Endothelial cell of umbilical vein (primary cell): ENCODE results near the gene KRTAP3-2. TPM values are rescaled to one million over a fixed set of nuclear protein-coding genes. Genes with fewer than 3 reads are reported as not detected.

Source experiments
- BruUV-seq: library from RNA; stranded (reverse); fragments of 400-500 nt; replicated peaks from 2 replicates; lab custom pipeline; 2021; lab: Mats Ljungman, UMichigan
- CTCF ChIA-PET: fragments of 300-600, 350-600 bp; sonication (Branson Sonifier 250); formaldehyde crosslinking; loops from one replicate; lab custom pipeline; 2021; ENCODE audit warnings: antibody characterized with exemption, inconsistent platforms; lab: Charles Lee
- POLR2A ChIA-PET: fragments of 300-600, 350-600 bp; sonication (Branson Sonifier 250); formaldehyde crosslinking; loops from one replicate; lab custom pipeline; 2021; ENCODE audit warnings: antibody characterized with exemption, inconsistent platforms; lab: Charles Lee
- DNase-seq: peaks from one replicate; pipeline ENCODE4 v3.0.0-alpha.2; 2011; ENCODE audit warnings: low read depth, low spot score
- FAIRE-seq: peaks from 2 replicates; lab custom pipeline; 2011; peaks lifted over from hg19 to GRCh38; lab: Jason Lieb, UNC
- H2AFZ ChIP-seq: 2 replicates; pipeline ENCODE4 v1.6.0; 2012; ENCODE audit warnings: low read depth, low read length, control low read depth, inconsistent platforms
- H3K27ac ChIP-seq: 2 replicates; pipeline ENCODE4 v1.5.1; 2011; ENCODE audit warnings: low read depth, mild to moderate bottlenecking, control low read depth, low read length, moderate library complexity; ENCODE audit not compliant: insufficient read depth
- H3K27me3 ChIP-seq, 2 experiments: 2 replicates each; pipeline versions ENCODE4 v1.6.0 to v1.6.1; 2011; ENCODE audit warnings: low read length in 2 of 2, mixed read lengths in 1 of 2; ENCODE audit not compliant: control insufficient read depth in 2 of 2, insufficient read depth in 2 of 2
- H3K36me3 ChIP-seq, 2 experiments: 2 replicates in 1 of 2; 3 replicates in 1 of 2; pipeline ENCODE4 v1.5.1; 2011; ENCODE audit warnings: low read length in 2 of 2, mild to moderate bottlenecking in 1 of 2, moderate library complexity in 1 of 2; ENCODE audit not compliant: control insufficient read depth in 2 of 2, insufficient read depth in 2 of 2; ENCODE audit errors: extremely low read depth in 1 of 2
- H3K4me1 ChIP-seq: 3 replicates; pipeline ENCODE4 v1.5.1; 2011; ENCODE audit warnings: mild to moderate bottlenecking, low read length; ENCODE audit not compliant: control insufficient read depth, insufficient read depth; ENCODE audit errors: extremely low read depth
- H3K4me2 ChIP-seq: 2 replicates; pipeline ENCODE4 v1.6.1; 2011; ENCODE audit warnings: low read length, control low read depth, mixed read lengths; ENCODE audit not compliant: insufficient read depth
- H3K4me3 ChIP-seq, 3 experiments: fragments of 200-600 bp in 1 of 3; sonication (generic), shearing (Covaris generic) in 1 of 3; replicated peaks in 1 of 3; 2 replicates each; pipeline ENCODE4 v1.5.1; 2011 to 2016; ENCODE audit warnings: control low read depth in 3 of 3, low read length in 3 of 3, mild to moderate bottlenecking in 2 of 3, inconsistent platforms in 1 of 3, low read depth in 1 of 3, moderate library complexity in 1 of 3; ENCODE audit not compliant: insufficient read depth in 1 of 3
- H3K79me2 ChIP-seq: 2 replicates; pipeline ENCODE4 v1.6.0; 2012; ENCODE audit warnings: low read length, inconsistent platforms; ENCODE audit not compliant: control insufficient read depth, insufficient read depth
- H3K9ac ChIP-seq: replicated peaks from 2 replicates; pipeline ENCODE3; 2011; ENCODE audit warnings: low read length, control low read depth; ENCODE audit not compliant: insufficient read depth; ENCODE audit errors: extremely low read depth
- H3K9me1 ChIP-seq: replicated peaks from 3 replicates; pipeline ENCODE4 v1.6.0; 2011; ENCODE audit warnings: mild to moderate bottlenecking, low read length; ENCODE audit not compliant: control insufficient read depth, insufficient read depth; ENCODE audit errors: extremely low read depth
- H3K9me3 ChIP-seq: replicated peaks from 2 replicates; pipeline ENCODE4 v1.5.1; 2012; ENCODE audit warnings: low read length, inconsistent platforms; ENCODE audit not compliant: control insufficient read depth, insufficient read depth
- H4K20me1 ChIP-seq: replicated peaks from 2 replicates; pipeline ENCODE3; 2011; ENCODE audit warnings: mild to moderate bottlenecking, low read length; ENCODE audit not compliant: control insufficient read depth, insufficient read depth; ENCODE audit errors: extremely low read depth
- CTCF ChIP-seq, 2 donors: IDR thresholded peaks; 1 replicate in 1 of 2; 2 replicates in 1 of 2; pipeline ENCODE4 v1.5.1; 2011; ENCODE audit warnings: low read length in 2 of 2, mild to moderate bottlenecking in 2 of 2, moderate library complexity in 2 of 2, control low read depth in 1 of 2, inconsistent platforms in 1 of 2, low read depth in 1 of 2; ENCODE audit not compliant: insufficient read depth in 1 of 2; ENCODE audit errors: extremely low read depth in 1 of 2
- EZH2 ChIP-seq: IDR thresholded peaks from 2 replicates; pipeline ENCODE4 v1.6.1; 2012; ENCODE audit warnings: borderline replicate concordance, low read depth, mild to moderate bottlenecking, moderate library complexity, low read length, inconsistent platforms; ENCODE audit not compliant: severe bottlenecking
- FOS ChIP-seq: IDR thresholded peaks from 2 replicates; pipeline ENCODE4 v1.6.1; 2011; ENCODE audit warnings: mild to moderate bottlenecking, low read length, moderate library complexity, borderline replicate concordance; ENCODE audit not compliant: insufficient read depth
- GATA2 ChIP-seq: IDR thresholded peaks from 2 replicates; pipeline ENCODE4 v1.7.0; 2011; ENCODE audit warnings: low read depth, mild to moderate bottlenecking, moderate library complexity, mixed read lengths, low read length; ENCODE audit not compliant: insufficient read length, insufficient read depth
- JUN ChIP-seq: IDR thresholded peaks from 2 replicates; pipeline ENCODE4 v1.6.1; 2011; ENCODE audit warnings: borderline replicate concordance, low read depth; ENCODE audit not compliant: insufficient read length, insufficient read depth
- MAX ChIP-seq: IDR thresholded peaks from 2 replicates; pipeline ENCODE4 v1.6.1; 2011; ENCODE audit not compliant: insufficient read depth, insufficient read length
- MYC ChIP-seq: IDR thresholded peaks from one replicate; pipeline ENCODE4 v1.6.1; 2011; ENCODE audit warnings: mild to moderate bottlenecking, low read depth, low read length
- POLR2A ChIP-seq: IDR thresholded peaks from 2 replicates; pipeline ENCODE4 v1.6.1; 2012; ENCODE audit warnings: low read depth, mild to moderate bottlenecking, control low read depth, low read length
- POLR2AphosphoS5 ChIP-seq: IDR thresholded peaks from 2 replicates; pipeline ENCODE4 v1.6.1; 2012; ENCODE audit warnings: low read depth, mild to moderate bottlenecking, control low read depth, low read length, moderate library complexity; ENCODE audit not compliant: insufficient read depth
- dilution Hi-C: fragments of 300-500 bp; cut with MboI; formaldehyde crosslinking; loops from one replicate; pipeline ENCODE4 v1.15.0; 2019; ENCODE audit warnings: low sequenced_read_pairs; ENCODE audit not compliant: extremely low pct_ligation_motif_present
- intact Hi-C: fragments of 100-400 bp; cut with micrococcal nuclease; formaldehyde crosslinking; loops from one replicate; pipeline ENCODE4 v1.10.0; 2022
- polyA plus RNA-seq, 4 experiments: library from polyadenylated mRNA; depleted of rRNA in 3 of 4; stranded (reverse) in 3 of 4; unstranded in 1 of 4; fragments of >200 nt; gene quantifications; 2 replicates each; pipeline versions ENCODE4 v1.2.1 to v1.2.3, GENCODE V29; 2011 to 2012; ENCODE audit warnings: missing spikeins in 1 of 4
- total RNA-seq: library from RNA; stranded (reverse); gene quantifications from 2 replicates; pipeline ENCODE4 v1.2.3, GENCODE V29; 2021

Gene KRTAP3-2
- total and polyA plus RNA-seq, 2 donors (not counting 3 experiments of a cell fraction or from before 2014, with no cell fraction given): not detected

DNA sequence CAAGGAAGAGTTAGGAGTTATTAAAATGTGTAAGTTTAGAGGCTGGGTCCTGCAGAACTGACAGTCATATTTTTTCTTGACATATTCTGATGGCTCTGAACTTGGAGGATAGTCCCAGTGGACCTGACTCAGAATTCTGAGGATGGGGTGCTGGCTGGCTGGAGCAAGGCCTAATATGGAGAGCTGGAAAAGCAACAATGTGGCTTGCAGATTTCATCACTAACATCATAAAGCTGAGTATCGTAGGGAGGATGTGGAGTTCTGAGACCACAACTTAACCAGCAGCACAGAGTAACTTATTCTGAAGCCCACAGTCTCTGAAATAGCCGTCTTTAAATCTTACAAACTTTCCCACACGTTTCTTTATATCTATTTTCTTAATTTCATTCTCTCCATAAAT is 25.0 kb upstream of the KRTAP3-2 start:
- Histone ChIP-seq H4K20me1 (no peaks in the 10 kb centered on the region), H3K36me3 (no peaks in the 10 kb centered on the region), H3K27me3 (peaks cover 0 to 2% of the 10 kb centered on the region in 2 experiments), H3K4me2 (no peak overlapping the region), H3K4me3 (no peak overlapping the region), H3K27ac (no peak overlapping the region), H2AFZ (no peak overlapping the region), H3K9me1 (no peaks in the 10 kb centered on the region), H3K79me2 (no peaks in the 10 kb centered on the region), H3K4me1 (no peaks in the 10 kb centered on the region), H3K9me3 (no peaks in the 10 kb centered on the region), H3K9ac (no peak overlapping the region)
- TF ChIP-seq GATA2 (no peak), EZH2 (no peak), MYC (no peak), MAX (no peak), POLR2AphosphoS5 (no peak)
- ChIA-PET POLR2A (no interaction called here), CTCF (no interaction called here)
- FAIRE-seq: no peak
- dilution Hi-C loops (no loop called here), intact Hi-C loops (loop anchor here (10.0 kb wide), 1 partner anchor 750 kb away; no protein-coding TSS in a partner anchor)
- no TSS peak for BruUV-seq
- no peak for DNase-seq

GRCh38 chr17:41020336-41020735 is 20.6 kb upstream of the KRTAP3-2 start:
- Histone ChIP-seq H3K9ac (no peak overlapping the region), H3K9me1 (no peaks in the 10 kb centered on the region), H3K36me3 (no peaks in the 10 kb centered on the region), H2AFZ (no peak overlapping the region), H3K4me3 (no peak overlapping the region), H3K27me3 (peaks cover 0 to 2% of the 10 kb centered on the region in 2 experiments), H3K79me2 (no peaks in the 10 kb centered on the region), H4K20me1 (no peaks in the 10 kb centered on the region), H3K27ac (no peak overlapping the region), H3K4me1 (no peaks in the 10 kb centered on the region), H3K9me3 (no peaks in the 10 kb centered on the region), H3K4me2 (no peak overlapping the region)
- no peak for DNase-seq
- TF ChIP-seq POLR2A: no peak
- no peak for TF ChIP-seq JUN
- TF ChIP-seq MAX: no peak
- TF ChIP-seq MYC: no peak
- TF ChIP-seq POLR2AphosphoS5: no peak
- no peak for TF ChIP-seq FOS
- no peak for TF ChIP-seq EZH2
- TF ChIP-seq CTCF (IDR thresholded peaks at IDR 0.05; ENCODE audit: extremely low read depth in 1 of 2, insufficient read depth in 1 of 2, low read depth in 1 of 2, low read length in 2 of 2): no peak
- ChIA-PET POLR2A (no interaction called here), CTCF (no interaction called here)
- intact Hi-C loops: loop anchor here (10.0 kb wide), 1 partner anchor 746 kb away; no protein-coding TSS in a partner anchor
- dilution Hi-C loops: no loop called here
- no peak for FAIRE-seq
- no TSS peak for BruUV-seq
